Measurements from ENCODE around the gene DNASE1L2.

GRCh38 chr16:2197765-2198164 lies 38.5 kb upstream of the DNASE1L2 start:
- no peak for TF ChIP-seq EZH2 (IDR thresholded peaks at IDR 0.05)
- no peak for TF ChIP-seq POLR2AphosphoS5 (IDR thresholded peaks at IDR 0.05; ENCODE audit: borderline replicate concordance, low read depth, low read length)

Measured in SK-N-MC (cell line).